Subcutaneous adipose tissue (tissue), 4 donors: Measurements from ENCODE around the gene KDM4B. TPM values are rescaled to one million over a fixed set of nuclear protein-coding genes. Genes with fewer than 3 reads are reported as not detected.

ENCODE experiments used
- CTCF ChIP-seq: fragments of 450-650 bp; IDR thresholded peaks from one replicate; pipeline ENCODE4 v1.5.1; 2016; ENCODE audit warnings: low read depth, mild to moderate bottlenecking, control low read depth, antibody characterized with exemption, moderate library complexity
- total RNA-seq, 4 donors: library from RNA; depleted of rRNA; stranded (reverse); fragments of >200 nt; gene quantifications; one replicate each; pipeline ENCODE4 v1.1.0, GENCODE V29; 2016

The KDM4B gene
- total RNA-seq, 4 donors from 2014 or later: 19.4 to 56.1 (median 28.5) TPM

GRCh38 chr19:4935444-4935843, 33.5 kb upstream of the KDM4B start:
- no peak for TF ChIP-seq CTCF

GRCh38 chr19:4937060-4937459, 31.9 kb upstream of the KDM4B start:
- no peak for TF ChIP-seq CTCF

- TF ChIP-seq CTCF: no peak
Measured at GRCh38 chr19:4939466-4939865, 29.4 kb upstream of the KDM4B start.

- TF ChIP-seq CTCF: no peak
Measured at GRCh38 chr19:4951656-4952055, 17.3 kb upstream of the KDM4B start.

GRCh38 chr19:4952945-4953344, 16.0 kb upstream of the KDM4B start:
- TF ChIP-seq CTCF: no peak

- TF ChIP-seq CTCF: no peak
Measured at GRCh38 chr19:4955274-4955673, 13.6 kb upstream of the KDM4B start.

GRCh38 chr19:4957981-4958380, 10.9 kb upstream of the KDM4B start:
- TF ChIP-seq CTCF: no peak

GRCh38 chr19:4962085-4962619, 6.8 kb upstream of the KDM4B start:
- TF ChIP-seq CTCF: no peak
